ENCODE results near the gene KPNA6. TPM values are rescaled to one million over a fixed set of nuclear protein-coding genes. Genes with fewer than 3 reads are reported as not detected.
A peak's percentile ranks its signal among the peaks of the same experiment; 100 is the strongest.

KPNA6 gene
- total RNA-seq, 1 experiment from 2014 or later, result 79.9 TPM

DNA sequence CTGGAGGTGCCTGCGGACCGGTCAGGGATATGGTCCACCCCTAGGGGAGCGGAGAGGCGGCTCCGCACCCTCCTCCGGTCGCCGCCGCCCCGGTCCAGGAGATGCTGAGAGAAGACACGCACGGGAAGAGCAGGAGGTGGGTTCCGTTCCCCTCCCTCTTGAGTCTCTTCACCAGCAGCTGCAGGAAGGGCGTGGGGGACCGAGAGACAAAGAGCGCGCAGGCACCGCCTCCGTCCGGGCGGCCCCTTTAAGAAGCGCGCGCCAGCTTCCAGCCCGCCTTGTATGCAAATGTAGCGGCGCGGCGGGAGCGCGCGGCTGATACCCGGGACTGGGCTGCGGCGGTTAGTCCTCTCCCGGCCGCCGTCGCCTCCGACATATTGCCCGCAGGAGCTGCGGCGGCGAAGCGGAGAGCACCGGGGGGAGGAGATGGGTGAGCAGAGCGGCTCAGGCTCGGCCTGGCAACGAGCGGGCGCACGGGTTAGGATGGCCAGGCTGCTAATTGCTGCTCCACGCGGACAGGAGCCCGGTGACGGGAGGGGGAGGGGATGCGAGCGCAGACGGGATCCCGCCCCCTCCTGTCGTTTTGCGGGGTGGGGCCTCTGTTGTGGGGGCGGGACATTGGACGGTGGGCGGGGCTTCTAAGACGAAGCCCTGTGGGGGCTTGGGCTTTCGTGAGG is 35.1 kb upstream of the KPNA6 start, which contains the start of gene TMEM39B (continued):
- TF ChIP-seq ZNF274 (IDR thresholded peaks at IDR 0.05; ENCODE audit: low read depth, low read length), result no peak
- TF ChIP-seq, protein P1, sequence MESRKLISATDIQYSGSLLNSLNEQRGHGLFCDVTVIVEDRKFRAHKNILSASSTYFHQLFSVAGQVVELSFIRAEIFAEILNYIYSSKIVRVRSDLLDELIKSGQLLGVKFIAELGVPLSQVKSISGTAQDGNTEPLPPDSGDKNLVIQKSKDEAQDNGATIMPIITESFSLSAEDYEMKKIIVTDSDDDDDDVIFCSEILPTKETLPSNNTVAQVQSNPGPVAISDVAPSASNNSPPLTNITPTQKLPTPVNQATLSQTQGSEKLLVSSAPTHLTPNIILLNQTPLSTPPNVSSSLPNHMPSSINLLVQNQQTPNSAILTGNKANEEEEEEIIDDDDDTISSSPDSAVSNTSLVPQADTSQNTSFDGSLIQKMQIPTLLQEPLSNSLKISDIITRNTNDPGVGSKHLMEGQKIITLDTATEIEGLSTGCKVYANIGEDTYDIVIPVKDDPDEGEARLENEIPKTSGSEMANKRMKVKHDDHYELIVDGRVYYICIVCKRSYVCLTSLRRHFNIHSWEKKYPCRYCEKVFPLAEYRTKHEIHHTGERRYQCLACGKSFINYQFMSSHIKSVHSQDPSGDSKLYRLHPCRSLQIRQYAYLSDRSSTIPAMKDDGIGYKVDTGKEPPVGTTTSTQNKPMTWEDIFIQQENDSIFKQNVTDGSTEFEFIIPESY (IDR thresholded peaks at IDR 0.05; ENCODE audit: extremely low read depth, insufficient replicate concordance, low read length), result no peak
- TF ChIP-seq EGR1 (IDR thresholded peaks at IDR 0.05; ENCODE audit: low read depth), result peak; percentile 78
- TF ChIP-seq FOSL1 (IDR thresholded peaks at IDR 0.05; ENCODE audit: low read depth), result no peak
- TF ChIP-seq, protein P2, sequence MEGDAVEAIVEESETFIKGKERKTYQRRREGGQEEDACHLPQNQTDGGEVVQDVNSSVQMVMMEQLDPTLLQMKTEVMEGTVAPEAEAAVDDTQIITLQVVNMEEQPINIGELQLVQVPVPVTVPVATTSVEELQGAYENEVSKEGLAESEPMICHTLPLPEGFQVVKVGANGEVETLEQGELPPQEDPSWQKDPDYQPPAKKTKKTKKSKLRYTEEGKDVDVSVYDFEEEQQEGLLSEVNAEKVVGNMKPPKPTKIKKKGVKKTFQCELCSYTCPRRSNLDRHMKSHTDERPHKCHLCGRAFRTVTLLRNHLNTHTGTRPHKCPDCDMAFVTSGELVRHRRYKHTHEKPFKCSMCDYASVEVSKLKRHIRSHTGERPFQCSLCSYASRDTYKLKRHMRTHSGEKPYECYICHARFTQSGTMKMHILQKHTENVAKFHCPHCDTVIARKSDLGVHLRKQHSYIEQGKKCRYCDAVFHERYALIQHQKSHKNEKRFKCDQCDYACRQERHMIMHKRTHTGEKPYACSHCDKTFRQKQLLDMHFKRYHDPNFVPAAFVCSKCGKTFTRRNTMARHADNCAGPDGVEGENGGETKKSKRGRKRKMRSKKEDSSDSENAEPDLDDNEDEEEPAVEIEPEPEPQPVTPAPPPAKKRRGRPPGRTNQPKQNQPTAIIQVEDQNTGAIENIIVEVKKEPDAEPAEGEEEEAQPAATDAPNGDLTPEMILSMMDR (IDR thresholded peaks at IDR 0.05 in 2 of 3, conservative IDR thresholded peaks at IDR 0.05 in 1 of 3; ENCODE audit: borderline replicate concordance in 1 of 3, insufficient read depth in 1 of 3, low read depth in 2 of 3, low read length in 2 of 3), result no peak
- TF ChIP-seq ELF1 (IDR thresholded peaks at IDR 0.05; ENCODE audit: borderline replicate concordance, low read depth), result no peak
- TF ChIP-seq SIN3A (IDR thresholded peaks at IDR 0.05; ENCODE audit: low read depth), result peak; percentile 58
